ENCODE data around the gene MN1.

The MN1 gene

DNA sequence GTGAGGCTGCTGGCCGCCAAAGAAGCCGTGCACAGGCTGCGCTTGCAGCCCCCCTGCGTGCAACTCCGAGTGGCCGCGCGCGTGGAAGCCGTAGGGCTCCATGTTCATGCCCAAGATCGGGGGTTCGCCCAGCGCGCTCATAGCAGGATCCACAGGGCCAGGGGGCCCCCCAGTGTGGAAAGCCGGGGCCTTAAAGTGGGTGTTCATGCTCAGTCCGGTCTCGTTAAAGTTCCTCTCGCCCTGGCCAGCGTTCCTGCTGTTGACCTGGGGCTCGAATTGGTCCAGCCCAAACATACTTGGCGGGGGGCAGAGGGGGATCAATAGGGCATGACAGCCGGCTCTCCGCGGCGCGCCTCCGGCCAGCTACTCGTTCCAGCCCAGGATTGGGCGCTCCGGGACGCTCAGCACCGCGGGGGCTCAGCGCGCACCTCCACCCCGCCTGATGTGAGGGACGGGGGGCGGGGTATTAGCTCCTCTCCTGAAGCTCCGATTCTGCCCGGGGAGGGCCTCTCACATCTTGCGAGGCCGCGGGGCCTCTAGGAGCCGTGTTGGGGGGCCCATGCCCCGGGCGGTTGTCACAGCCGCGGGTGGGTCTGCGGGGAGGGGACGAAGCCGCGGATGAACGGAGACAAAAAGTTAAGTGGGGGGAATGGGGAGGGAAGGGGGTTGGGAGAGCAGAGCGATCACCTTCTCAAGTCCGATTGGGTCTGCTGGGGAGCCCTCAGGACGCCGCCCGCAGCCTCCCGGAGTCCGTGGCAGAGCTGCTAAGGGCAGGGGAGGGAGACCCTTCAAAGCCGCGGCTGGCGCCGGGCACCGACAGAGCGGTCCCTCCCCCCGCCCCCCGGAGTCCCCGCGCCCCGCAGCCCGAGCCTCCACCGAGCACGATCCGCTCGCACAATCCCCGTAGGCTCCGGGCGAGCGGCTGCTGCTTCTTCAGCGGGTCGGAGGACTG, 1.0 kb downstream of the MN1 start:
- DNase-seq (ENCODE audit: low read depth): peak; percentile 56
- TF ChIP-seq, protein P1, sequence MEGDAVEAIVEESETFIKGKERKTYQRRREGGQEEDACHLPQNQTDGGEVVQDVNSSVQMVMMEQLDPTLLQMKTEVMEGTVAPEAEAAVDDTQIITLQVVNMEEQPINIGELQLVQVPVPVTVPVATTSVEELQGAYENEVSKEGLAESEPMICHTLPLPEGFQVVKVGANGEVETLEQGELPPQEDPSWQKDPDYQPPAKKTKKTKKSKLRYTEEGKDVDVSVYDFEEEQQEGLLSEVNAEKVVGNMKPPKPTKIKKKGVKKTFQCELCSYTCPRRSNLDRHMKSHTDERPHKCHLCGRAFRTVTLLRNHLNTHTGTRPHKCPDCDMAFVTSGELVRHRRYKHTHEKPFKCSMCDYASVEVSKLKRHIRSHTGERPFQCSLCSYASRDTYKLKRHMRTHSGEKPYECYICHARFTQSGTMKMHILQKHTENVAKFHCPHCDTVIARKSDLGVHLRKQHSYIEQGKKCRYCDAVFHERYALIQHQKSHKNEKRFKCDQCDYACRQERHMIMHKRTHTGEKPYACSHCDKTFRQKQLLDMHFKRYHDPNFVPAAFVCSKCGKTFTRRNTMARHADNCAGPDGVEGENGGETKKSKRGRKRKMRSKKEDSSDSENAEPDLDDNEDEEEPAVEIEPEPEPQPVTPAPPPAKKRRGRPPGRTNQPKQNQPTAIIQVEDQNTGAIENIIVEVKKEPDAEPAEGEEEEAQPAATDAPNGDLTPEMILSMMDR (IDR thresholded peaks at IDR 0.05; ENCODE audit: insufficient read depth, low read depth, low read length, missing control alignments): no peak
- H3K4me3 ChIP-seq (ENCODE audit: low read length): peak overlapping the region; percentile 68

DNA sequence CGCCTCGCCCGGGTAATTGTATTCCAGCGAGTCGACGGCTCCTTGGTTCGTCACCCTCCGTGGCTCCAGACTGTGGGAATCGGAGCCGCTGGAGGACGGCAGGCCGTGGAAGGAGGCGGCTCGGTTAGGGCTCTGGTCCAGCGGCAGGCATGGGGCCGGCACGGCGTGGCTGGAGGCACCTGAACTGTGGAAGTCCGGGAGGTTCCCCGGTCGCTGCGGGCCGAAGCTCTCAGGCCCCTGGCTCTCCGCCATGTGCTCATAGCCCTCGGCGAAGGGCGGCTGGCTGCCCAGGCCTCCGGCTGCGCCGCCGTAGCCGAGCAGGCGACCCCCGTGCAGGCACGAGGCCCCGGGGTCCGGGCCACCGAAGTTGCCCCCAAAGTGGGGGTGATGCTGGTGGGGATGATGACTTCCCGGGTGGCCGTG, 1.7 kb downstream of the MN1 start:
- TF ChIP-seq, protein P1 (IDR thresholded peaks at IDR 0.05; ENCODE audit: insufficient read depth, low read depth, low read length, missing control alignments): no peak
- H3K4me3 ChIP-seq (ENCODE audit: low read length): peak overlapping the region; percentile 68
- peak; percentile 48 for DNase-seq (ENCODE audit: low read depth)

DNA sequence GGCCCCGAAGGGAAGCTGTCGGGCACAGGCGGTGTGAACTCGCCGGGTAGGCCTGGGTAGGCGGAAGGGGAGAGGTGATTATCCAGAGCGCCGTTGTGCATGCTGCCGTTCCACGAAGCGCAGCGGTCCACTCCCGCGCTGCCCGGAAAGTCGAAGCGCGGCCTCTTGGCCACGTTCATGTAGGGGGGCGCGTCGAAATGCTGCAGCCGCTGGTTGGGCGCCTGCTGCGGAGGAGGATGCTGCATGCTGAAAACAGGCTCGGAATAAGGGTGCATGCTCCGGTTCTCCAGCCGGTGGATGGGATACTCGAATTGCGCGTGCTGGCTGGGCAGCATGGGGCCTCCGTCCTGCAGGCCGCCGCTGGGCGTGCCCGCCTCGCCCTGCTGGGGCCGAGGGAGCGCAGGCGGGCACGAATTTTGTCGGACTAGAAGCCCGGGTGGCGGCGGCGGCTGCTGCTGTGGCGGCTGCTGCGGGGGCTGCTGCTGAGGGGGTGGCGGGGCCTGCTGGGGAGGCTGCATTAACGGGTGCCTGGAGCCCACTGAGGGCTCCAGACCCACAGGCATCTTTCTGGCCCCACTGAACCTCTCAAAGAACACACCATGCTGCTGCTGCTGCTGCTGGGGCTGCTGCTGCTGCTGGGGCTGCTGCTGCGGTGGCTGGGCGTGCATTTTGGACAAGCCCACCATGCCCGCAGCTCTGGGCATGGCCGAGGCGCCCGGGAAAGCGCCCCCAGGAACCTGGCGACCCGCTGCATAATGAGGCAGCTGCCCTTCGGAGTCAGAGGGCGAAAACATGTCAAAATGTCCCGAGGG, 2.3 kb downstream of the MN1 start:
- DNase-seq (ENCODE audit: low read depth): no peak
- peak overlapping the region; percentile 68 for H3K4me3 ChIP-seq (ENCODE audit: low read length)
- TF ChIP-seq, protein P1 (IDR thresholded peaks at IDR 0.05; ENCODE audit: insufficient read depth, low read depth, low read length, missing control alignments): no peak

DNA sequence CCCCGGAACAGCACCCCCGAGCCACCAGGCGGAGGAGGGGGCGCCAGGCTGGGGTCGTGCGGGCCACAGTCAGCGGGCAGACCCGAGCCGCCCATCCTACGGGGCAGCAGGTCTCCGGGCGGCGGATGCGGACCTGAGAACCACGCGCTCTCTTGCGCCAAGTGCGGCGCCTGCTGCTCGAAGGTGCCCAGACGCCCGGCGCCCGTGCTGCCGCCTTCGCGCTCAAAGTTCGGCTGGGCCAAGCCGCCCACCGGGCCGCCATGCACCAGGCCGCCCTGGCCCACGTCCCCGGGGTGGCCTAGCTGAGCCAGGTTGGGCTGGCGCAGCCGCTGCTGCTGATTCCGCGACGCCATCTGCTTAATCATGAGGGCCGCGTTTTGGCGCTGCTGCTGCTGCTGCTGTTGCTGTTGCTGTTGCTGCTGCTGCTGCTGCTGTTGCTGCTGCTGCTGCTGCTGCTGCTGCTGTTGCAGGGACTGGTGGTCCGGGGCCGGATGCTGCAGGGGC, 3.0 kb downstream of the MN1 start:
- TF ChIP-seq, protein P1 (IDR thresholded peaks at IDR 0.05; ENCODE audit: insufficient read depth, low read depth, low read length, missing control alignments): no peak
- no peak overlapping the region for H3K4me3 ChIP-seq (ENCODE audit: low read length)
- DNase-seq (ENCODE audit: low read depth): no peak

DNA sequence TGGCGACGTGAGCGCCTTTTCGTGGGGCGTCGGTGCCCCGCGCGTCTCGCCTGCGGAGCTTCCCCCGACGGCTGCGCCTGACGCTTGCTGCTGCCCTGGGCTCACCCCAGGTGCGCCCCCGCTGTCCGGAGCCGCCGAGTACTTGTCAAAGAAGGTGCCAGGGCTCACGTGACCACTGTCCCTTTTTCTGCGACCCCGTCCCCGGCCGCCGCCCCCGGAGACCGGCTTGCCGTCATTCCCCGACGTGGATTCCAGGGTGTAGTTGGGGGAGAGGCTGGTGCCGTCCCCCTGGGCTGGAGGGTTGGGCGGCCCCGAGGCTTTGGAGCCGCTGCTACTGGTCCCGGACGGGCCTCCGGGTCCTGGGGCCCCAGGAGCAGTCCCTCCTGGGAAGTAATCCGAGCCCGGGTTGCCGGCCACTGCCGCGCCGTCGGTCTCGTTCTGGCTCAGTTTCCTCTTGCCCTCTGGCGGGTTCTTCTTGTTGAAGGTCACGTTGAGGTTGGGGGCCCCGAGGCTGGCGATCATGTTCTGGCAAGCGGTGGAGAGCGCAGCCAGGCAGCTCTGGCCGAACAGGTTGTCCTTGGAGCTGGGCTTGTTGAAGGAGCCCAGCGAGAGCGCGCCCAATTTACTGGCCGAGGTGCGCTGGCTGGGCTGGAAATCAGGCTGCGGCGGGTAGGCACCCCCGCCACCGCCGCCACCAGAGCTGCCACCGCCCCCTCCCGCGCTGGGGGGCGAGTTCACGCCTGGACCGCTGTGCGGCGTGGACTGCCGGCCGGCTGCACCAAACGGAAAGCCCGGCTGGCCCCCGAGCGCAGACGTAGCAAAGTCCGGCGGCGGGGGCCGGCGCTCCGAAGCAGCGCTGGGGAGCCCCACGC, 3.8 kb downstream of the MN1 start:
- H3K4me3 ChIP-seq (ENCODE audit: low read length): peak overlapping the region; percentile 18
- DNase-seq (ENCODE audit: low read depth): no peak
- TF ChIP-seq, protein P1 (IDR thresholded peaks at IDR 0.05; ENCODE audit: insufficient read depth, low read depth, low read length, missing control alignments): no peak

Data from epithelial cell of esophagus (primary cell).